Thymus (tissue), 11 donors: Measurements from ENCODE around the gene CBLB. TPM values are rescaled to one million over a fixed set of nuclear protein-coding genes. Genes with fewer than 3 reads are reported as not detected.

Source experiments
- DNase-seq, 9 donors: peaks; one replicate each; pipeline ENCODE4 v3.0.0-alpha.2; 2013; ENCODE audit warnings: low spot score in 9 of 9, low read depth in 6 of 9, missing footprints in 1 of 9
- H3K27ac ChIP-seq, 2 donors: one replicate each; pipeline ENCODE4 v1.5.1; 2013; ENCODE audit warnings: control low read depth in 1 of 2, low read depth in 1 of 2, low read length in 1 of 2, mild to moderate bottlenecking in 1 of 2, moderate library complexity in 1 of 2
- H3K27me3 ChIP-seq, 2 donors: one replicate each; pipeline ENCODE4 v1.5.1; 2013; ENCODE audit warnings: low read length in 1 of 2; ENCODE audit not compliant: control insufficient read depth in 2 of 2, insufficient read depth in 1 of 2
- H3K36me3 ChIP-seq, 2 donors: one replicate each; pipeline ENCODE4 v1.5.1; 2013; ENCODE audit warnings: low read length in 1 of 2, mild to moderate bottlenecking in 1 of 2, moderate library complexity in 1 of 2; ENCODE audit not compliant: control insufficient read depth in 2 of 2, insufficient read depth in 2 of 2
- H3K4me1 ChIP-seq, 2 donors: one replicate each; pipeline ENCODE4 v1.5.1; 2013; ENCODE audit warnings: low read length in 2 of 2; ENCODE audit not compliant: control insufficient read depth in 2 of 2, insufficient read depth in 2 of 2
- H3K4me3 ChIP-seq, 2 donors: one replicate each; pipeline ENCODE4 v1.5.1; 2013; ENCODE audit warnings: low read length in 2 of 2, control low read depth in 1 of 2, mild to moderate bottlenecking in 1 of 2
- H3K9me3 ChIP-seq, 2 donors: one replicate each; pipeline ENCODE4 v1.5.1; 2013; ENCODE audit warnings: low read length in 1 of 2, mild to moderate bottlenecking in 1 of 2; ENCODE audit not compliant: control insufficient read depth in 2 of 2, insufficient read depth in 1 of 2
- WGBS: extraction: QIAGEN DNeasy Blood & Tissue Kit; methylation state at CpG from one replicate; pipeline ENCODE4 v1.1.7; 2013; 5-methylcytosine and 5-hydroxymethylcytosine counted together
- polyA plus RNA-seq: library from polyadenylated mRNA; stranded (reverse); fragments of 200-250 nt; gene quantifications from one replicate; pipeline ENCODE4 v1.2.3, GENCODE V29; 2013
- total RNA-seq: library from RNA; stranded (reverse); fragments of 120-200 nt; gene quantifications from one replicate; pipeline ENCODE4 v1.2.4, GENCODE V29; 2013
- donor health status: healthy.

CBLB gene
- total and polyA plus RNA-seq, 2 donors = 9.1 to 25.0 TPM

- WGBS = 87% methylated on average over 1 of the region's 1 CpG
- Histone ChIP-seq H3K4me3 (no peak overlapping the region), H3K9me3 (no peaks in the 10 kb centered on the region), H3K4me1 (no peaks in the 10 kb centered on the region), H3K27me3 (no peaks in the 10 kb centered on the region), H3K27ac (no peak overlapping the region), H3K36me3 (peaks cover 0 to 3% of the 10 kb centered on the region in 2 donors)
- no peak for DNase-seq
These were observed 23.3 kb downstream of the CBLB start for GRCh38 chr3:105845488-105845887.

- Histone ChIP-seq H3K27ac (no peak overlapping the region), H3K9me3 (no peaks in the 10 kb centered on the region), H3K27me3 (no peaks in the 10 kb centered on the region), H3K4me1 (no peaks in the 10 kb centered on the region), H3K36me3 (peaks cover 0 to 3% of the 10 kb centered on the region in 2 donors), H3K4me3 (no peak overlapping the region)
- no peak for DNase-seq
These were observed 24.1 kb downstream of the CBLB start for GRCh38 chr3:105844704-105845103.

GRCh38 chr3:105843994-105844393 lies 24.8 kb downstream of the CBLB start:
- H3K9me3 ChIP-seq = no peaks in the 10 kb centered on the region
- H3K36me3 ChIP-seq = peaks cover 0 to 3% of the 10 kb centered on the region in 2 donors
- H3K27me3 ChIP-seq = no peaks in the 10 kb centered on the region
- WGBS = 99% methylated on average over 6 of the region's 6 CpGs
- H3K27ac ChIP-seq = no peak overlapping the region
- no peak overlapping the region for H3K4me3 ChIP-seq
- H3K4me1 ChIP-seq = no peaks in the 10 kb centered on the region
- DNase-seq = no peak

- Histone ChIP-seq H3K36me3 (peaks cover 0 to 3% of the 10 kb centered on the region in 2 donors), H3K4me3 (no peak overlapping the region), H3K27me3 (no peaks in the 10 kb centered on the region), H3K4me1 (no peaks in the 10 kb centered on the region), H3K27ac (no peak overlapping the region), H3K9me3 (no peaks in the 10 kb centered on the region)
- whole genome bisulfite sequencing = 99% methylated on average over 2 of the region's 2 CpGs
- DNase-seq = no peak
These were observed 25.9 kb downstream of the CBLB start for GRCh38 chr3:105842943-105843342.

- Histone ChIP-seq H3K36me3 (peaks cover 0 to 3% of the 10 kb centered on the region in 2 donors), H3K4me3 (no peak overlapping the region), H3K27me3 (no peaks in the 10 kb centered on the region), H3K27ac (no peak overlapping the region), H3K9me3 (no peaks in the 10 kb centered on the region), H3K4me1 (no peaks in the 10 kb centered on the region)
- no peak for DNase-seq
- WGBS = over 99% methylated on average over 3 of the region's 3 CpGs
These were observed 26.4 kb downstream of the CBLB start for GRCh38 chr3:105842449-105842848.

- Histone ChIP-seq H3K27ac (no peak overlapping the region), H3K9me3 (no peaks in the 10 kb centered on the region), H3K4me1 (no peaks in the 10 kb centered on the region), H3K36me3 (no peaks in the 10 kb centered on the region), H3K4me3 (no peak overlapping the region), H3K27me3 (no peaks in the 10 kb centered on the region)
- no peak for DNase-seq
- 96% methylated on average over 2 of the region's 2 CpGs for WGBS
These were observed 30.9 kb downstream of the CBLB start for GRCh38 chr3:105837947-105838346.

- H3K9me3 ChIP-seq = no peaks in the 10 kb centered on the region
- no peak overlapping the region for H3K27ac ChIP-seq
- H3K4me3 ChIP-seq = no peak overlapping the region
- WGBS = 93% methylated on average over 5 of the region's 5 CpGs
- no peaks in the 10 kb centered on the region for H3K36me3 ChIP-seq
- no peaks in the 10 kb centered on the region for H3K4me1 ChIP-seq
- DNase-seq = peak in 1 of 9 donors; percentile 28
- no peaks in the 10 kb centered on the region for H3K27me3 ChIP-seq
These were observed 31.6 kb downstream of the CBLB start for GRCh38 chr3:105837143-105837740.

- Histone ChIP-seq H3K27me3 (no peaks in the 10 kb centered on the region), H3K27ac (peak overlapping the region in 1 of 2 donors; percentile 7), H3K4me1 (no peaks in the 10 kb centered on the region), H3K4me3 (no peak overlapping the region), H3K9me3 (no peaks in the 10 kb centered on the region), H3K36me3 (no peaks in the 10 kb centered on the region)
- DNase-seq = no peak
- 96% methylated on average over 5 of the region's 5 CpGs for WGBS
These were observed 32.3 kb downstream of the CBLB start for GRCh38 chr3:105836533-105836932.

GRCh38 chr3:105835606-105836005 lies 33.2 kb downstream of the CBLB start:
- no peaks in the 10 kb centered on the region for H3K4me1 ChIP-seq
- H3K9me3 ChIP-seq = no peaks in the 10 kb centered on the region
- H3K4me3 ChIP-seq = no peak overlapping the region
- no peak for DNase-seq
- no peaks in the 10 kb centered on the region for H3K27me3 ChIP-seq
- no peaks in the 10 kb centered on the region for H3K36me3 ChIP-seq
- no peak overlapping the region for H3K27ac ChIP-seq

GRCh38 chr3:105834768-105835167 lies 34.0 kb downstream of the CBLB start:
- DNase-seq = no peak
- WGBS = 97% methylated on average over 3 of the region's 3 CpGs
- Histone ChIP-seq H3K27ac (no peak overlapping the region), H3K9me3 (no peaks in the 10 kb centered on the region), H3K4me1 (no peaks in the 10 kb centered on the region), H3K36me3 (no peaks in the 10 kb centered on the region), H3K27me3 (no peaks in the 10 kb centered on the region), H3K4me3 (no peak overlapping the region)
